OCI-LY7 (cell line): ENCODE results near the gene KLHL33. TPM values are rescaled to one million over a fixed set of nuclear protein-coding genes. Genes with fewer than 3 reads are reported as not detected.

Source experiments
- BruUV-seq: library from RNA; stranded (reverse); fragments of 400-500 nt; replicated peaks from 2 replicates; lab custom pipeline; 2021; lab: Mats Ljungman, UMichigan
- CTCF ChIA-PET: fragments of 300-600 bp; sonication (Branson Sonifier 250); formaldehyde crosslinking; loops from one replicate; lab custom pipeline; 2022; ENCODE audit warnings: antibody characterized with exemption; ENCODE audit not compliant: unreplicated experiment; lab: Charles Lee
- POLR2A ChIA-PET: fragments of 300-600 bp; sonication (Branson Sonifier 250); formaldehyde crosslinking; loops from one replicate; lab custom pipeline; 2022; ENCODE audit warnings: antibody characterized with exemption; lab: Charles Lee
- DNase-seq: peaks from one replicate; pipeline ENCODE4 v3.0.0-alpha.2; 2015; ENCODE audit warnings: low spot score
- H2AFZ ChIP-seq: fragments of 200-600 bp; sonication (generic), shearing (Covaris generic); 2 replicates; pipeline ENCODE4 v1.6.1; 2014; ENCODE audit warnings: mild to moderate bottlenecking, antibody characterized with exemption, low read length, moderate library complexity
- H3K27ac ChIP-seq: fragments of 200-600 bp; sonication (generic); 2 replicates; pipeline ENCODE4 v1.5.1; 2014; ENCODE audit warnings: mixed run types, low read depth, mild to moderate bottlenecking, moderate library complexity, low read length, inconsistent platforms; ENCODE audit not compliant: poor library complexity, severe bottlenecking
- H3K36me3 ChIP-seq: fragments of 200-600 bp; sonication (generic); 2 replicates; pipeline ENCODE4 v1.6.1; 2014; ENCODE audit warnings: mild to moderate bottlenecking, antibody characterized with exemption, low read length, moderate library complexity, mixed read lengths; ENCODE audit not compliant: insufficient read depth
- H3K4me1 ChIP-seq: fragments of 200-600 bp; sonication (generic); 2 replicates; pipeline ENCODE4 v1.5.1; 2014; ENCODE audit warnings: mild to moderate bottlenecking, low read length; ENCODE audit not compliant: insufficient read depth, poor library complexity, severe bottlenecking
- H3K4me2 ChIP-seq: fragments of 200-600 bp; sonication (generic); 2 replicates; pipeline ENCODE4 v1.6.1; 2014; ENCODE audit warnings: mild to moderate bottlenecking, low read length
- H3K4me3 ChIP-seq: fragments of 200-600 bp; sonication (generic); 2 replicates; pipeline ENCODE4 v1.5.1; 2014; ENCODE audit warnings: mild to moderate bottlenecking, low read depth, low read length; ENCODE audit not compliant: poor library complexity, severe bottlenecking
- H3K79me2 ChIP-seq: fragments of 200-600 bp; sonication (generic); 2 replicates; pipeline ENCODE4 v1.6.1; 2016; ENCODE audit warnings: low read depth, mild to moderate bottlenecking, low read length, moderate library complexity, mixed read lengths; ENCODE audit not compliant: insufficient read depth
- H3K9me2 ChIP-seq: fragments of 200-600 bp; sonication (generic); 2 replicates; pipeline ENCODE4 v1.6.1; 2016; ENCODE audit warnings: mild to moderate bottlenecking, low read length, mixed read lengths; ENCODE audit not compliant: insufficient read depth
- H3K9me3 ChIP-seq: fragments of 200-600 bp; sonication (generic); 2 replicates; pipeline ENCODE4 v1.6.1; 2014; ENCODE audit warnings: mild to moderate bottlenecking, mixed run types, low read length, mixed read lengths
- H4K20me1 ChIP-seq: fragments of 200-600 bp; sonication (generic); 2 replicates; pipeline ENCODE4 v1.6.1; 2014; ENCODE audit warnings: mild to moderate bottlenecking, antibody characterized with exemption, low read length, moderate library complexity, mixed read lengths; ENCODE audit not compliant: insufficient read depth
- EZH2phosphoT487 ChIP-seq: fragments of 200-600 bp; sonication (generic); IDR thresholded peaks from 2 replicates; pipeline ENCODE4 v1.6.1; 2018; ENCODE audit warnings: low read depth, borderline replicate concordance, mild to moderate bottlenecking, mixed run types, antibody characterized with exemption, low read length, moderate library complexity, mixed read lengths
- intact Hi-C: fragments of 100-400 bp; cut with micrococcal nuclease; formaldehyde crosslinking; loops from one replicate; pipeline ENCODE4 v1.10.0; 2022; ENCODE audit not compliant: unreplicated experiment
- small RNA-seq: library from RNA; depleted of rRNA; stranded (forward); fragments of <200 nt; gene quantifications from one replicate; pipeline ENCODE3, GENCODE V24; 2014
- total RNA-seq, 2 experiments: library from RNA; depleted of rRNA in 1 of 2; stranded (reverse); fragments of >200 nt in 1 of 2; shearing (Covaris generic) in 1 of 2; gene quantifications; 2 replicates each; pipeline ENCODE4 v1.2.3, GENCODE V29; 2014 to 2022

The KLHL33 gene
- total RNA-seq, 2 experiments from 2014 or later: 0.11 TPM; not detected in 1

DNA sequence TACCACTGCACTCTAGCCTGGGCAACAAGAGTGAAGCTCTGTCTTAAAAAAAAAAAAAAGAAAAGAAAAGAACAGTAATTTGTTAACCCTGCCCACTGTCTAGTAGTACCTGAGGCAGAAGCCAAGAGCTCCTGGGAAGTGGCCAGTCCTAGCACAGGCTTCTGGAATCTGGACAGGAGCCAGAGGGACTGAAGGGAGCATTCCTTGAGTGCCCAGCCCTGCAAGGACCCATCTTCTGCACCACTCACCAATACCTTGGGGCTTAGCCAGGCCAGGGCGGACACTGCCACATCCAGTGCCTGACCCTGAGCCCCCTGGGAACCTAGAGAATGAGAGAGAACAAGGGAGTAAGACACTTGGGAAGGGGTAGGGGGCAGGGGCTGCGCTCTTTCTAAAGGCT is 58.8 kb downstream of the KLHL33 start:
- no TSS peak for BruUV-seq
- Histone ChIP-seq H3K4me3 (no peak overlapping the region), H3K79me2 (no peaks in the 10 kb centered on the region), H3K9me2 (no peaks in the 10 kb centered on the region), H4K20me1 (no peaks in the 10 kb centered on the region), H3K4me2 (no peak overlapping the region), H3K9me3 (no peaks in the 10 kb centered on the region), H3K36me3 (peaks cover 36% of the 10 kb centered on the region), H3K4me1 (no peaks in the 10 kb centered on the region), H3K27ac (no peak overlapping the region), H2AFZ (no peak overlapping the region)
- no peak for DNase-seq
- no peak for TF ChIP-seq EZH2phosphoT487
- intact Hi-C loops: no loop called here
- ChIA-PET POLR2A (no interaction called here), CTCF (no interaction called here)

DNA sequence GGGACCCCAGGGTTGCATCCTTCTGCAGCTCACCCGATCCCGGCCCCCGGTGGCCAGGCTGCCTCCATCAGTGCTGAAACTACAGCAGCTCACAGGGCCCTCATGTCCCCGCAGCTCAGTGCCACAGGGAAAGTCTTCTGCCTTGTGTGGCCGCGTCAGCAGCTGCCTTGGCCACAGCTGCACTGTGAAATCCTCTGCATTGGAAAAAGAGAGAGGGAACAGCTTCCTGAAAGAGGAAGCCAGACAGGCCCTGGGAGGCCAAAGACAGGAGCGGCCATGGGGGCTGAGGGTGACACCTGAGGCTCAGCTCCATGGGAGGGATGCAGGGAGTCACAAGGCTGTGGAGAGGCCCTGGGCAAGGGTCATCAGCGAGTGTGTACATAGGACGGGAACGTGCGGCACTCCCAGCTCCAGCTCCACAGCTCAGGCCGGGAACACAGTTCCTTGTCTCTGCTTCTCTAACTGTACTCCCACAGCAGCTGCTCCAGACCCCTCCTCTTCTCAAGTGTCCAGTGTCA is 59.8 kb downstream of the KLHL33 start:
- no peak overlapping the region for H3K4me3 ChIP-seq
- H3K27ac ChIP-seq: no peak overlapping the region
- no peaks in the 10 kb centered on the region for H3K9me2 ChIP-seq
- no peaks in the 10 kb centered on the region for H4K20me1 ChIP-seq
- intact Hi-C loops: no loop called here
- no peak overlapping the region for H2AFZ ChIP-seq
- CTCF ChIA-PET: interaction anchor here (0.5 kb wide), 1 partner anchor 39 kb away, joined by 5 read pairs; no protein-coding TSS in a partner anchor
- H3K4me1 ChIP-seq: no peaks in the 10 kb centered on the region
- no peaks in the 10 kb centered on the region for H3K9me3 ChIP-seq
- H3K4me2 ChIP-seq: no peak overlapping the region
- POLR2A ChIA-PET: interaction anchor here (1.3 kb wide), 1 partner anchor 20 kb away, joined by 3 read pairs; no protein-coding TSS in a partner anchor
- DNase-seq: no peak
- peaks cover 43% of the 10 kb centered on the region for H3K36me3 ChIP-seq
- H3K79me2 ChIP-seq: no peaks in the 10 kb centered on the region
- BruUV-seq: no TSS peak
- TF ChIP-seq EZH2phosphoT487: no peak

Small RNA genes within 50 kb of the gene (small RNA-seq; reads per million reads assigned to genes)
- gene RNA5SP382: 2.3 reads per million, percentile 81 among the genes with 10 or more reads in this experiment

Other genes starting within 250 kb of the KLHL33 start
- not detected in 2 replicates for gene OR11G2, start 245.3 kb downstream of the KLHL33 start, total RNA-seq (2014; rRNA removed; shearing (Covaris generic))
- gene OR11G2, start 245.3 kb downstream of the KLHL33 start, total RNA-seq (2022): not detected in 2 replicates
- not detected in 2 replicates for gene OR11H6, start 212.5 kb downstream of the KLHL33 start, total RNA-seq (2014; rRNA removed; shearing (Covaris generic))
- not detected in 2 replicates for gene OR11H6, start 212.5 kb downstream of the KLHL33 start, total RNA-seq (2022)
- not detected in 2 replicates for gene OR11H7, start 207.2 kb downstream of the KLHL33 start, total RNA-seq (2014; rRNA removed; shearing (Covaris generic))
- not detected in 2 replicates for gene OR11H7, start 207.2 kb downstream of the KLHL33 start, total RNA-seq (2022)
- not detected in 2 replicates for gene OR11H4, start 196.9 kb downstream of the KLHL33 start, total RNA-seq (2014; rRNA removed; shearing (Covaris generic))
- not detected in 2 replicates for gene OR11H4, start 196.9 kb downstream of the KLHL33 start, total RNA-seq (2022)
- 14.9 and 17.9 TPM in 2 replicates for gene TTC5, start 130.2 kb downstream of the KLHL33 start, total RNA-seq (2014; rRNA removed; shearing (Covaris generic))
- 20.3 and 21.0 TPM in 2 replicates for gene TTC5, start 130.2 kb downstream of the KLHL33 start, total RNA-seq (2022)
- gene CCNB1IP1, start 102.9 kb downstream of the KLHL33 start, total RNA-seq (2014; rRNA removed; shearing (Covaris generic)): 56.6 and 58.5 TPM in 2 replicates
- gene CCNB1IP1, start 102.9 kb downstream of the KLHL33 start, total RNA-seq (2022): 46.5 and 51.3 TPM in 2 replicates
- gene PARP2, start 92.5 kb downstream of the KLHL33 start, total RNA-seq (2014; rRNA removed; shearing (Covaris generic)): 44.4 and 45.3 TPM in 2 replicates
- gene PARP2, start 92.5 kb downstream of the KLHL33 start, total RNA-seq (2022): 55.4 and 59.1 TPM in 2 replicates
- gene TEP1, start 22.7 kb downstream of the KLHL33 start, total RNA-seq (2014; rRNA removed; shearing (Covaris generic)): 12.9 and 13.4 TPM in 2 replicates
- 26.8 and 31.1 TPM in 2 replicates for gene TEP1, start 22.7 kb downstream of the KLHL33 start, total RNA-seq (2022)
- gene OSGEP, start 18.6 kb upstream of the KLHL33 start, total RNA-seq (2014; rRNA removed; shearing (Covaris generic)): 85.2 and 86.6 TPM in 2 replicates
- 68.8 and 76.6 TPM in 2 replicates for gene OSGEP, start 18.6 kb upstream of the KLHL33 start, total RNA-seq (2022)
- 110 and 117 TPM in 2 replicates for gene APEX1, start 19.1 kb upstream of the KLHL33 start, total RNA-seq (2014; rRNA removed; shearing (Covaris generic))
- gene APEX1, start 19.1 kb upstream of the KLHL33 start, total RNA-seq (2022): 175 and 203 TPM in 2 replicates
- 23.3 and 26.9 TPM in 2 replicates for gene PIP4P1, start 25.3 kb upstream of the KLHL33 start, total RNA-seq (2014; rRNA removed; shearing (Covaris generic))
- gene PIP4P1, start 25.3 kb upstream of the KLHL33 start, total RNA-seq (2022): 43.6 and 44.7 TPM in 2 replicates
- gene PNP, start 33.2 kb upstream of the KLHL33 start, total RNA-seq (2014; rRNA removed; shearing (Covaris generic)): 120 and 127 TPM in 2 replicates
- gene PNP, start 33.2 kb upstream of the KLHL33 start, total RNA-seq (2022): 118 and 128 TPM in 2 replicates
- gene RNASE10, start 69.4 kb upstream of the KLHL33 start, total RNA-seq (2014; rRNA removed; shearing (Covaris generic)): not detected in 2 replicates
- 1.5 and 1.7 TPM in 2 replicates for gene RNASE10, start 69.4 kb upstream of the KLHL33 start, total RNA-seq (2022)
- not detected in 2 replicates for gene RNASE9, start 124.9 kb upstream of the KLHL33 start, total RNA-seq (2014; rRNA removed; shearing (Covaris generic))
- not detected in 2 replicates for gene RNASE9, start 124.9 kb upstream of the KLHL33 start, total RNA-seq (2022)
- not detected in 2 replicates for gene RNASE11, start 151.8 kb upstream of the KLHL33 start, total RNA-seq (2014; rRNA removed; shearing (Covaris generic))
- not detected in 2 replicates for gene RNASE11, start 151.8 kb upstream of the KLHL33 start, total RNA-seq (2022)
- gene RNASE12, start 155.2 kb upstream of the KLHL33 start, total RNA-seq (2014; rRNA removed; shearing (Covaris generic)): not detected in 2 replicates
- gene RNASE12, start 155.2 kb upstream of the KLHL33 start, total RNA-seq (2022): not detected in 2 replicates
- not detected in 2 replicates for gene OR6S1, start 205.5 kb upstream of the KLHL33 start, total RNA-seq (2014; rRNA removed; shearing (Covaris generic))
- gene OR6S1, start 205.5 kb upstream of the KLHL33 start, total RNA-seq (2022): not detected in 2 replicates
- not detected in 2 replicates for gene RNASE4, start 248.4 kb upstream of the KLHL33 start, total RNA-seq (2014; rRNA removed; shearing (Covaris generic))
- not detected in 2 replicates for gene RNASE4, start 248.4 kb upstream of the KLHL33 start, total RNA-seq (2022)